ENCODE results near the gene MCAM.

Gene MCAM

GRCh38 chr11:119323532-119324033, 6.7 kb upstream of the MCAM start:
- no peaks in the 10 kb centered on the region for H3K36me3 Mint-ChIP-seq
- peaks cover 7% of the 10 kb centered on the region for H3K27me3 Mint-ChIP-seq
- no peak overlapping the region for H3K27ac Mint-ChIP-seq
- no peak overlapping the region for H3K4me3 Mint-ChIP-seq
- peaks cover 19% of the 10 kb centered on the region for H3K4me1 Mint-ChIP-seq (ENCODE audit: low read depth)
- H3K9me3 Mint-ChIP-seq (ENCODE audit: low read depth), result no peaks in the 10 kb centered on the region

DNA sequence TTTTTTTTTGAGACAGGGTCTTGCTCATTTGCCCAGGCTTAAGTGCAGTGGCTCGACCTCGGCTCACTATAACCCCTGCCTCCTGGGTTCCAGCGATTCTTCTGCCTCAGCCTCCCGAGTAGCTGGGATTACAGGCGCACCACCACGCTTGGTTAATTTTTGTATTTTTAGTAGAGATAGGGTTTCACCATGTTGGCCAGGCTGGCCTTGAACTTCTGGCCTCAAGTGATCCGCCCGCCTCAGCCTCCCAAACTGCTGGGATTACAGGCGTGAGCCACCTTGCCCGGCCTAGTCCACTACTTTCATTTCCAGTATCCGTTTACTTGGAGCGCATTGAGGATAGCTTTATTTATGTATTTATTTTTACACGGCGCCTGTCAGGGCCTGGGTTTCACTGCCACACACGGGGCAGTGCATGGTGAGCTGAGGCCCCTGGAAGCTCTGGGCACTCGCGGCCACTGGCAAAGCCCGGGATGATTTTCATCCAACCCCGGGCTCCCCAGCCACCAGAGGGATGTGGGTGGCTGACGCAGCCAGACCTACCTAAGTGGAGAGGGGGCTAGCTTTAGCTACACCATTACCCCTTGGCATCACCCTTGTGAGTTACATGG, 6.1 kb upstream of the MCAM start:
- Mint-ChIP-seq H3K36me3 (no peaks in the 10 kb centered on the region), H3K27me3 (peaks cover 7% of the 10 kb centered on the region), H3K27ac (no peak overlapping the region), H3K9me3 (ENCODE audit: low read depth) (no peaks in the 10 kb centered on the region), H3K4me1 (ENCODE audit: low read depth) (peaks cover 19% of the 10 kb centered on the region), H3K4me3 (no peak overlapping the region)

DNA sequence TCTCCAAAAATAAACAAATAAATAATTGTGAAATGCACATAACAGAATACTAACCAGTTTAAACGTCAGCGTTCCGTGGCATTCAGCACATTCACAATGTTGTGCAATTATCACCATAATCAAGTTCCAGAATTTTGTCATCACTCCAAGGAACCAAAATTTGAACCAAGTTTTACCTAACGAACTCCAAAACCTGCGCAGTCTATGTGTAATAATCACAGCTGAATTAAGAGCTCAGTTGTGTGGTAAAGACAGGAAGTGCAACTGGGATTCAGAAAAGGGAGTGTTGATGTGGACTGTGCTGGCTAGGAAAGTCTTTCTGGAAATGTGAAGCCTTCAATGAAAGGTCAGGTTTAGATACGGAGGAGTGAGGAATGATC, 5.4 kb upstream of the MCAM start:
- peak overlapping the region; percentile 9 for H3K4me3 Mint-ChIP-seq
- H3K9me3 Mint-ChIP-seq (ENCODE audit: low read depth), result no peaks in the 10 kb centered on the region
- no peak overlapping the region for H3K27ac Mint-ChIP-seq
- H3K36me3 Mint-ChIP-seq, result no peaks in the 10 kb centered on the region
- peaks cover 19% of the 10 kb centered on the region for H3K4me1 Mint-ChIP-seq (ENCODE audit: low read depth)
- peaks cover 7% of the 10 kb centered on the region for H3K27me3 Mint-ChIP-seq

- peak overlapping the region; percentile 16 for H3K27ac Mint-ChIP-seq
- H3K4me1 Mint-ChIP-seq (ENCODE audit: low read depth), result peaks cover 19% of the 10 kb centered on the region
- peak overlapping the region; percentile 82 for H3K4me3 Mint-ChIP-seq
- peaks cover 7% of the 10 kb centered on the region for H3K27me3 Mint-ChIP-seq
- no peaks in the 10 kb centered on the region for H3K36me3 Mint-ChIP-seq
- no peaks in the 10 kb centered on the region for H3K9me3 Mint-ChIP-seq (ENCODE audit: low read depth)
Observed at GRCh38 chr11:119320776-119321524, 4.0 kb upstream of the MCAM start.

DNA sequence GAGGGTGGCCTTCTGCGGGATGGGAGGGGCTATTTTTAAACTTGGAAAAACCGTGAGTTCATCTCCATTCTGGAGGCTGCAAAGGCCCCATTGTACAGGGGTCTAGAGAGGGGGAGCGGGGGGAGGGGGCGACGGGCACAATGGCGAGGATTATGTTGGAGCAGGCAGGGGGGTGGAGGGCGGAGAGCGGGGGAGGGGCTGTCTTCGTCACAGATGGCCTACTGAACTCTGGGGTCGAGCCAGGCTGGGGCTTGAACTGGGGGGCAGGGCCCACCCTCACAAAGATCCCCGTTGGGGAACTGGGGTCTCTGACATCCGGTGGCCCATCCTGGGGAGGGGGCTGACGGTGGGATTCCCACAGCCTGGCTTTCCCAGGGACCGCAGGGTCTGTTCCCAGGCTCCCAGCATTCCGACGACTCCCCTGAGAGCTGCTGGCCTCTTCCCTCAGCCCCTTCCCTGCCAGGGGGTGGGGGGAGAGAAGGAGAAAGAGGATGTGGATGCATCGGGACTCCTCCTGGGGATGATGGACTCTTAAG, 3.4 kb upstream of the MCAM start:
- Mint-ChIP-seq H3K27ac (no peak overlapping the region), H3K27me3 (peaks cover 7% of the 10 kb centered on the region), H3K4me3 (peak overlapping the region; percentile 84), H3K9me3 (ENCODE audit: low read depth) (no peaks in the 10 kb centered on the region), H3K36me3 (no peaks in the 10 kb centered on the region), H3K4me1 (ENCODE audit: low read depth) (peaks cover 23% of the 10 kb centered on the region)

DNA sequence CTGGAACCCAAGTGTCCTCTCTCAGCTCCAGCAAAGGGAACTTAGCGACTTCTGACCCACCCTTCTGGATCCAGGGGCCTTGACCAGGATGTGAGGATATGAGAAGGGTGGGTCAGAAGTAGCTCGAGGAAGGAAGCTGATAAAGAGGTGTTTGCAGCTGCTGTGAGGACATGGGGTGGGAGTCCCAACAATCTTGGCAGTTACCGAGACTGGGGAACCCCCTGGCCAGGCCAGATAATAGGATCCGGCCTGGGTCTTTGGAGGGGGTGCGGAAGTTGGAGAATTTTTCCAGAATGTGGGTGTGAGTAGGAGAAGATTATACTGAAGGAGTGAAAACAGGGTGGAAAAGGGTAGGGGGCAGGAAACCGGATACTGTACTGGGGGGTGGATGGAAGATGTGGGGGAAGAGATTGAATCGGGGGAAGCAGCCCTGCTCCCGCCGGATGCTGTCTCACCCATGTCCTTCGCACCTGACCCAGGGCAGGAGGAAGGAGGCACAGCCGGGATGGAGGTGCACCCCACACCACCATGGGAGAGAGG, 2.8 kb upstream of the MCAM start:
- Mint-ChIP-seq H3K4me3 (peak overlapping the region; percentile 84), H3K27ac (no peak overlapping the region), H3K36me3 (no peaks in the 10 kb centered on the region), H3K27me3 (peaks cover 7% of the 10 kb centered on the region), H3K4me1 (ENCODE audit: low read depth) (peaks cover 26% of the 10 kb centered on the region), H3K9me3 (ENCODE audit: low read depth) (no peaks in the 10 kb centered on the region)

DNA sequence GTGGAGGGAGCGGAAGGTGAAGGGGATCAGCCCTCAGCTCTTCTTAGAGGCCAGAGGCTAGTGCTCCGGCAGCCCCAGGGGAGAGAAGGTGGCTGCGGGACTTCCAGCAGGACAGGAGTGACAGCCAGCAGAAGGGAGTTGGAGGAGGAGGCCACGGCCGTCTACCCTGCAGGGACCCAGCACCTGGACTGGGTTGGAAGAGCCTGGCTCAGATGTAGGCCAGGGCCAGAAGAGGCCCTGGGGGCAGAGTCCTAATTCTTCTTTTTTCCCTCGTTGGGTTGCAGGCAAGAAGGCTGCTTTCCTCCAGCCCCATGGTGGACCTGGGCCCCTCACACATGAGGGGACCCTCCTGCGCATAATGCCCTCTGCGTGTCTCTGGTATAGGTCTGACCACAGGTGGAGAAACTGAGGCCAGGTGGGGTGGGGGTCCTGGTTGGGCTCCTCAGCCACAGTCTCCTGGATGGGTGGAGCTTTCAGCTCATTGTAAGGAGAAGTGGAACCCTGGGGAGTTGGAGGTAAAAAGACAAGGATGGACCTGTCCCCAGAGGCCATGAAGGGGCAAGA, 2.3 kb upstream of the MCAM start:
- no peaks in the 10 kb centered on the region for H3K36me3 Mint-ChIP-seq
- no peaks in the 10 kb centered on the region for H3K9me3 Mint-ChIP-seq (ENCODE audit: low read depth)
- no peak overlapping the region for H3K27ac Mint-ChIP-seq
- H3K27me3 Mint-ChIP-seq, result peaks cover 7% of the 10 kb centered on the region
- H3K4me3 Mint-ChIP-seq, result peak overlapping the region; percentile 84
- H3K4me1 Mint-ChIP-seq (ENCODE audit: low read depth), result peaks cover 26% of the 10 kb centered on the region

DNA sequence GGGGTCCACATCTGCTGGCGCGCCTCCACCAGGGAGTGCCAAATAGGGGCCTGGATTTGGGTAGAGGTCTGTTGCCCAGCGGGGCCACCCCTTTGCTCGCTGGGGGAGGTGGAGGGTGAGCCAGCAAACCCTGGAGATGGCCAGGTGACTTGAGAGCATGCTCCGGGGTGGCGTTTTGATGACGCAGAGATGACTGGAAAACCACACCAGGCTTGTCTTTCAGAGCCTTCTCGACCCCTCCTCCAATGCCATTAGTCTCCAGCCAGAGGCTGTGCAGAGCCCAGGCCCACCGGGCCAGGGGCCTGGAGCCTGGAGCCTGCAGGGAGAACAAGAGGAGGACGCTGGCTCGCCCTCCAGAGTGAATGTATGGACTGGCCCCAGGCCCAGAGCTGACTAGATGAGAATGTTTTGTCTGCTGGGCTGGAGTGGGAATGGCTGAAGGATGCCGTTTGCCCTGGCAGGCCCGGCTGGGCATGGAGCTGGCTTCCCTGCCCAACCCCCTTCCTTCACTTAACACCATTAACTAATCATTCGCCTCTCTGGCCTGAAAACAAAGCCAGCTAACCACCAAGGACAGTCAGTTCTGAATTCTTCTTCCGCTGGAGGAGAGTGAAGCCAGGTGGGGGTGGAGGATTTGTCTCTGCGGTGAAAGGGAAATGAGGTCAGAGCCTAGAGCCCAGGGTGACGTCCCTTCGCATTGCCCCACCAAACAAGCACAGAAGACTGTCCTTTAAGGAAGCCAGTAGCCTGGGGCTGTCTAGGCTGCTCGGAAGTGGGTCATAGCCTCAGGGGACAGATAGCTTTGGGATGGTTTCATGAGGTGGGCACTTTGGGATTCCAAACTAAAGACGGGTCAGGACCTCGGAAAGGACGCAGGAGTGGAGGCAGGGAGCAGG, 1.6 kb upstream of the MCAM start:
- H3K4me1 Mint-ChIP-seq (ENCODE audit: low read depth), result peaks cover 24% of the 10 kb centered on the region
- no peak overlapping the region for H3K27ac Mint-ChIP-seq
- H3K4me3 Mint-ChIP-seq, result peak overlapping the region; percentile 13
- H3K36me3 Mint-ChIP-seq, result no peaks in the 10 kb centered on the region
- peaks cover 7% of the 10 kb centered on the region for H3K27me3 Mint-ChIP-seq
- no peaks in the 10 kb centered on the region for H3K9me3 Mint-ChIP-seq (ENCODE audit: low read depth)

DNA sequence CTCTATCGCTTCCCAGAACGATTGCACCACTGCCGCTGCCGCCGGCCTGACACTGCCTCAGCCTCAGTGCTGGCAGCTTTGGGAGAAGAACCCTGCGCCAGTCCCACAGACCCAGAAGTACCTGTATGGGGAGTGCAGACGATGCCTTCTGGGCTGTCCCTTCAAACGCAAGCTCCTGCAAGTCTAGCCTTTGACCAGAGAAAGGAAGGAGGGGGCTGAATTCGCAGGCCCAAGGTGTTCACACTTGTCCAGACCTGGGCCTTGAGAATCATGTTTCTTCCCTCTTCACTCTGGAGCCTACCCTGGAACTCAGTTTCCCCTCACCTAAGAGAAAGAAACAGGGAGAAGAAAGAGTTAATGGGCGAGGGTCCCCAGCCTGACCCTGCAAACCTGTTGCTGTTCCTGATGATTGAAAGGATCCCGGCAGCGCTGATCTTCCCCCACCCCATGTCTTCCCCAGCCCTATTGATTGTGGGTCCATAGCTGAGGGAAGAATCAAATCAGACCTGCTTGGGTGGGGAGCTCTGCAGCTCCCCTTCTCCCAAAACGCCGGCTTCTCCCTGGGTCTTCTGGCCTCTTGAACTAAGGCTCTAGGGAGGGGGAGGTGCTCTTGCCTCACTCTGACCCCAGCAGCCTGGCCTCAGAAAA, 786 bp upstream of the MCAM start:
- H3K27me3 Mint-ChIP-seq, result peaks cover 7% of the 10 kb centered on the region
- H3K4me3 Mint-ChIP-seq, result no peak overlapping the region
- no peaks in the 10 kb centered on the region for H3K9me3 Mint-ChIP-seq (ENCODE audit: low read depth)
- H3K4me1 Mint-ChIP-seq (ENCODE audit: low read depth), result peaks cover 22% of the 10 kb centered on the region
- H3K27ac Mint-ChIP-seq, result no peak overlapping the region
- no peaks in the 10 kb centered on the region for H3K36me3 Mint-ChIP-seq

GRCh38 chr11:119316016-119316728, 758 bp downstream of the MCAM start:
- Mint-ChIP-seq H3K4me3 (peak overlapping the region; percentile 81), H3K27me3 (peaks cover 7% of the 10 kb centered on the region), H3K27ac (no peak overlapping the region), H3K9me3 (ENCODE audit: low read depth) (no peaks in the 10 kb centered on the region), H3K4me1 (ENCODE audit: low read depth) (peaks cover 16% of the 10 kb centered on the region), H3K36me3 (no peaks in the 10 kb centered on the region)

DNA sequence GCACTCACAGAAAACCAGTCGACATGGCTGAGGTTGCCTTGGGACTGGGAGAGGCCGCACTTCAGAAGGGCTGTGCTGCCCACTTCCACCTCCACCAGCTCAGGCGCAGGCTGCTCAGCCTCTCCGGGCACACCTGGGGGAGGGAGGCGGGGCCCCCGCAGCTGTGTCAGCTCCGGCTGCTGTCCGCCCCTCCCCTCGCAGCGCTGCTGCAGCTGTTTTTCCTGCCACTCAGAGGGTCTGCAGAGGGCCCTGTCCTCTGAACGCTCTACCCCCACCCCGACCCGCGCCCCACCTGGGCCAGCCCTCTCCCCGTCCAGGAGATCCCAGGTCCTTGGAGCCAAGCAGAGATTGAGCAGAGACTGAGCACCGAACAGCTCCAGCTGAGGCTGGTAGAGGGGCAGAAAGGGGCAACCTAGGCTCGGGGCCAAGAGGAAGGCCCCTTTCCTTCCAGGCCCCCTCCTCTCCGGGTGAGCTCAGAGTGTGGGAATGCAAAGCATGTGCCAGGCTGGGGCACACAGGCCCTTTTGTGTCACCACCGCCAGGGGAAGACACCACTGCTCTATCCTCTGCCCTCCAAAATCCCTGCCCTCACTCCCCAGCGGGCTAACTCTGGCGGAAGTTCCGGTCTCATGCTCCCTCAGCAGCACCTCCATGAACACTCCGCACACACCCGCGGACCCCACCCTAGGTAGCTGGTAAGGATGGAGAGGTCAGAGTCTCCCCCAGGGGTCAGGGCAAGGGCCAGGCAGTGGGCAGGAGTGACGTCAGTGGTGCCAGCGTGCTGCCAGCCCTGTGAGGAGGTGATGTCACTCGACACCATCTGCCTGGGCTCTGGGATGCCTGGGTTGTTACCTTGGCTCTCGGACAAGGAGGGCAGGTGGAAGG, 1.6 kb downstream of the MCAM start:
- Mint-ChIP-seq H3K4me3 (peak overlapping the region; percentile 81), H3K27ac (no peak overlapping the region), H3K27me3 (peaks cover 7% of the 10 kb centered on the region), H3K4me1 (ENCODE audit: low read depth) (peaks cover 16% of the 10 kb centered on the region), H3K9me3 (ENCODE audit: low read depth) (no peaks in the 10 kb centered on the region), H3K36me3 (no peaks in the 10 kb centered on the region)

DNA sequence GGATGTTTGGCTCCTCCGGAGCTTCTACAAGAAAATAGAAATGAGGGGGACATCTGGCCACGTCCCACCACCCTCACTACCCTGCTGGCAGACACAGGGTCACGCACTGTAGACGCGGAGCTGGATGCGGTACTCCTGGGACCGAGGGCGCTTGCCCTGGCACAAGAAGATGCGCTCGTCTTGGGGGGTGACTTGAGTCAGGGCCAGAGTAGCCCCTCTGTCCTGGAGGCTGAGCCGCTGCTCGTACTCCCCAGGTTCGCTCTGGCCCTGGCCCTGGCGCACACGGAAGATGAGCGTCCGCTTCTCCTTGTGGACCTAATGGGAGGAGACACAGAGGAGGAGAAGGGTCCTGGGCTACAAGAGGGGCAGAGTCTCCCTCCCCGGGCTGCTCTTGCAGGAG, 2.2 kb downstream of the MCAM start:
- H3K27me3 Mint-ChIP-seq, result peaks cover 5% of the 10 kb centered on the region
- no peak overlapping the region for H3K27ac Mint-ChIP-seq
- H3K4me3 Mint-ChIP-seq, result peak overlapping the region; percentile 81
- no peaks in the 10 kb centered on the region for H3K36me3 Mint-ChIP-seq
- peaks cover 14% of the 10 kb centered on the region for H3K4me1 Mint-ChIP-seq (ENCODE audit: low read depth)
- no peaks in the 10 kb centered on the region for H3K9me3 Mint-ChIP-seq (ENCODE audit: low read depth)

DNA sequence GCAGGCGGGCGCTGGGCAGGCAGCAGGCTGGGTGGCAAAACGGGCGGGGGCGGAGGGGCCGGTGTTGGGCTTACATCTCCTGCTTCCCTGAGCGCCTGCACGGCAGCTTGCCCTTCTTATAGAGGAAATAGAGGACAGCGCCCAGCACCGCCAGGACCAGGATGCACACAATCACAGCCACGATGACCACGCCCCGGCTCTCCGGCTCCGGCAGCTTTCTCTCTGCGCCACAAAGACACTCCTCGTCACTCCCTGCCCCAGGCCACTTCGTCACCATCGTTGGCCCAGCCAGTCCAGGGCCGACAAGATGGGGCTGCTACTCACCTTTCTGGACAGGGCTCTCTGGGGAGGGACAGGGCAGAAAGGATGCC, 6.3 kb downstream of the MCAM start:
- Mint-ChIP-seq H3K4me1 (ENCODE audit: low read depth) (peaks cover 29% of the 10 kb centered on the region), H3K27ac (no peak overlapping the region), H3K27me3 (no peaks in the 10 kb centered on the region), H3K36me3 (peaks cover 2% of the 10 kb centered on the region), H3K4me3 (no peak overlapping the region), H3K9me3 (ENCODE audit: low read depth) (no peaks in the 10 kb centered on the region)

All from activated naive CD8-positive, alpha-beta T cell (primary cell).